Measurements from ENCODE around the gene ZNRF1. TPM values are rescaled to one million over a fixed set of nuclear protein-coding genes. Genes with fewer than 3 reads are reported as not detected.

The ZNRF1 gene
- total RNA-seq, 4 donors from 2014 or later, result 14.1 to 37.4 (median 19.4) TPM

GRCh38 chr16:75021410-75021809, 22.6 kb downstream of the ZNRF1 start:
- TF ChIP-seq, protein P1, sequence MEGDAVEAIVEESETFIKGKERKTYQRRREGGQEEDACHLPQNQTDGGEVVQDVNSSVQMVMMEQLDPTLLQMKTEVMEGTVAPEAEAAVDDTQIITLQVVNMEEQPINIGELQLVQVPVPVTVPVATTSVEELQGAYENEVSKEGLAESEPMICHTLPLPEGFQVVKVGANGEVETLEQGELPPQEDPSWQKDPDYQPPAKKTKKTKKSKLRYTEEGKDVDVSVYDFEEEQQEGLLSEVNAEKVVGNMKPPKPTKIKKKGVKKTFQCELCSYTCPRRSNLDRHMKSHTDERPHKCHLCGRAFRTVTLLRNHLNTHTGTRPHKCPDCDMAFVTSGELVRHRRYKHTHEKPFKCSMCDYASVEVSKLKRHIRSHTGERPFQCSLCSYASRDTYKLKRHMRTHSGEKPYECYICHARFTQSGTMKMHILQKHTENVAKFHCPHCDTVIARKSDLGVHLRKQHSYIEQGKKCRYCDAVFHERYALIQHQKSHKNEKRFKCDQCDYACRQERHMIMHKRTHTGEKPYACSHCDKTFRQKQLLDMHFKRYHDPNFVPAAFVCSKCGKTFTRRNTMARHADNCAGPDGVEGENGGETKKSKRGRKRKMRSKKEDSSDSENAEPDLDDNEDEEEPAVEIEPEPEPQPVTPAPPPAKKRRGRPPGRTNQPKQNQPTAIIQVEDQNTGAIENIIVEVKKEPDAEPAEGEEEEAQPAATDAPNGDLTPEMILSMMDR (IDR thresholded peaks at IDR 0.05), result no peak
- no peak for TF ChIP-seq POLR2A (IDR thresholded peaks at IDR 0.05)
- H3K27ac ChIP-seq, result no peak overlapping the region
- H3K27me3 ChIP-seq, result no peaks in the 10 kb centered on the region
- intact Hi-C loops (cut with DNase I; ENCODE audit: low total_unique reads), result no loop called here
- H3K4me3 ChIP-seq, result no peak overlapping the region
- peaks cover 0 to 4% of the 10 kb centered on the region in 2 donors for H3K4me1 ChIP-seq
- DNase-seq, result no peak
- no peaks in the 10 kb centered on the region for H3K36me3 ChIP-seq
- peaks cover 0 to 3% of the 10 kb centered on the region in 2 donors for H3K9me3 ChIP-seq

GRCh38 chr16:75022567-75022966, 23.7 kb downstream of the ZNRF1 start:
- Histone ChIP-seq H3K36me3 (no peaks in the 10 kb centered on the region), H3K9me3 (peaks cover 0 to 3% of the 10 kb centered on the region in 2 donors), H3K27me3 (no peaks in the 10 kb centered on the region), H3K4me1 (peaks cover 0 to 4% of the 10 kb centered on the region in 2 donors), H3K4me3 (no peak overlapping the region), H3K27ac (no peak overlapping the region)
- intact Hi-C loops (cut with DNase I; ENCODE audit: low total_unique reads), result no loop called here
- TF ChIP-seq, protein P1 (IDR thresholded peaks at IDR 0.05), result no peak
- no peak for TF ChIP-seq POLR2A (IDR thresholded peaks at IDR 0.05)
- DNase-seq, result no peak

GRCh38 chr16:75023009-75023408, 24.2 kb downstream of the ZNRF1 start:
- Histone ChIP-seq H3K9me3 (peaks cover 0 to 3% of the 10 kb centered on the region in 2 donors), H3K27ac (no peak overlapping the region)
- no peak for TF ChIP-seq POLR2A (IDR thresholded peaks at IDR 0.05)
- TF ChIP-seq, protein P1 (IDR thresholded peaks at IDR 0.05), result no peak

GRCh38 chr16:75024182-75024581, 25.4 kb downstream of the ZNRF1 start:
- DNase-seq, result no peak
- no peaks in the 10 kb centered on the region for H3K36me3 ChIP-seq
- no peaks in the 10 kb centered on the region for H3K27me3 ChIP-seq
- H3K9me3 ChIP-seq, result peaks cover 0 to 3% of the 10 kb centered on the region in 2 donors
- intact Hi-C loops (cut with DNase I; ENCODE audit: low total_unique reads), result no loop called here
- no peak overlapping the region for H3K4me3 ChIP-seq
- TF ChIP-seq, protein P1 (IDR thresholded peaks at IDR 0.05), result no peak
- no peak for TF ChIP-seq POLR2A (IDR thresholded peaks at IDR 0.05)
- H3K27ac ChIP-seq, result peak overlapping the region; percentile 22 to 93
- peaks cover 0 to 4% of the 10 kb centered on the region in 2 donors for H3K4me1 ChIP-seq

More at GRCh38 chr16:75023009-75023408, 24.2 kb downstream of the ZNRF1 start:
- H3K36me3 ChIP-seq, result no peaks in the 10 kb centered on the region
- no peak overlapping the region for H3K4me3 ChIP-seq
- peaks cover 0 to 4% of the 10 kb centered on the region in 2 donors for H3K4me1 ChIP-seq
- intact Hi-C loops (cut with DNase I; ENCODE audit: low total_unique reads), result no loop called here
- no peaks in the 10 kb centered on the region for H3K27me3 ChIP-seq
- DNase-seq, result no peak

- TF ChIP-seq, protein P1 (IDR thresholded peaks at IDR 0.05), result no peak
- TF ChIP-seq POLR2A (IDR thresholded peaks at IDR 0.05), result no peak
- Histone ChIP-seq H3K4me1 (peaks cover 0 to 4% of the 10 kb centered on the region in 2 donors), H3K4me3 (no peak overlapping the region), H3K9me3 (peaks cover 0 to 3% of the 10 kb centered on the region in 2 donors), H3K36me3 (no peaks in the 10 kb centered on the region), H3K27me3 (no peaks in the 10 kb centered on the region), H3K27ac (peak overlapping the region; percentile 22 to 93)
- DNase-seq, result no peak
- intact Hi-C loops (cut with DNase I; ENCODE audit: low total_unique reads), result no loop called here
These were observed 25.8 kb downstream of the ZNRF1 start for GRCh38 chr16:75024594-75024993.
